Activated CD4-positive, alpha-beta T cell treated with anti-CD3 and anti-CD28 coated beads, Interleukin-2, amount 10 ng/mL, durations not matched to agents 7 days and 5 days (primary cell): ENCODE results near the gene TRMT11. TPM values are rescaled to one million over a fixed set of nuclear protein-coding genes. Genes with fewer than 3 reads are reported as not detected.
"Not testable (repeated sequence)": the region's sequence is repeated elsewhere in the genome, so short reads cannot be mapped to it uniquely, and the experiment has no call there.

ENCODE experiments used
- CTCF ChIA-PET: fragments of 350-600 bp; sonication (Branson Sonifier 250); formaldehyde crosslinking; loops from one replicate; lab custom pipeline; 2021; ENCODE audit warnings: antibody characterized with exemption; lab: Charles Lee
- POLR2A ChIA-PET: fragments of 350-600 bp; sonication (Branson Sonifier 250); formaldehyde crosslinking; loops from one replicate; lab custom pipeline; 2021; ENCODE audit warnings: antibody characterized with exemption; lab: Charles Lee
- DNase-seq: peaks from one replicate; pipeline ENCODE4 v3.0.0-alpha.2; 2020
- H3K27ac Mint-ChIP-seq: one replicate; pipeline ENCODE4 v1.8.0; 2021; ENCODE audit warnings: mild to moderate bottlenecking, moderate library complexity, mixed read lengths
- H3K27me3 Mint-ChIP-seq: one replicate; pipeline ENCODE4 v1.8.0; 2021; ENCODE audit warnings: mixed read lengths
- H3K36me3 Mint-ChIP-seq: one replicate; pipeline ENCODE4 v1.8.0; 2021; ENCODE audit warnings: low read depth, mixed read lengths
- H3K4me1 Mint-ChIP-seq: one replicate; pipeline ENCODE4 v1.8.0; 2021; ENCODE audit warnings: mixed read lengths
- H3K4me3 Mint-ChIP-seq: one replicate; pipeline ENCODE4 v1.8.0; 2021; ENCODE audit warnings: mild to moderate bottlenecking, moderate library complexity, mixed read lengths
- H3K9me3 Mint-ChIP-seq: one replicate; pipeline ENCODE4 v1.8.0; 2021; ENCODE audit warnings: mixed read lengths
- total RNA-seq, 2 experiments: library from RNA; stranded (reverse); gene quantifications; one replicate each; pipeline ENCODE4 v1.2.3, GENCODE V29; 2021

The TRMT11 gene
- total RNA-seq, 2 experiments from 2014 or later = 15.1 to 16.3 TPM

GRCh38 chr6:126007800-126008199 lies 21.5 kb downstream of the TRMT11 start:
- no peaks in the 10 kb centered on the region for H3K27me3 Mint-ChIP-seq
- CTCF ChIA-PET = interaction anchor here (0.7 kb wide), 1 partner anchor 1193 kb away, joined by 5 read pairs; no protein-coding TSS in a partner anchor
- no peak overlapping the region for H3K27ac Mint-ChIP-seq
- DNase-seq = no peak
- H3K9me3 Mint-ChIP-seq = peaks cover 3% of the 10 kb centered on the region
- H3K4me1 Mint-ChIP-seq = peaks cover 13% of the 10 kb centered on the region
- H3K36me3 Mint-ChIP-seq = peaks cover 29% of the 10 kb centered on the region
- H3K4me3 Mint-ChIP-seq = no peak overlapping the region
- POLR2A ChIA-PET = no interaction called here

DNA sequence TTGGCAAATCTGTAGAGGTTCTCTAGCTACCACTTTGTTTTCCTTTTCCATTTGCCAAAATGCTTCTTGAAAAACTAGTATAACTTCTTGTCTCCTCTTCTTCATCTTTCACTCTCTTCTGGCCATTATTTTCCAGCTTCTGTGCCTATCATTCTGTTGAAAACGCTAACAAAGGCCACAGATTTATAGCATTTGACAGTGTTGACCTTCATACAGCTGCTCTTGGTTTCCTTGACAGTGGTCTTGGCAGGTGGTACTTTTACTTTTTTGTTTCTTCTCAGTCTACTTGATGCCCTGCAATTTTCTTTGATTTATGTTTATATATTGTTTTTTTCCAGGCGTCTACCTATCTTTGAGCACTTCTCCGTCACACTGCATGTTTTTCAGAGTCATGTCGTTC lies 23.7 kb downstream of the TRMT11 start:
- H3K27ac Mint-ChIP-seq = no peak overlapping the region
- POLR2A ChIA-PET = no interaction called here
- peaks cover 21% of the 10 kb centered on the region for H3K36me3 Mint-ChIP-seq
- no peaks in the 10 kb centered on the region for H3K9me3 Mint-ChIP-seq
- peaks cover 4% of the 10 kb centered on the region for H3K4me1 Mint-ChIP-seq
- H3K27me3 Mint-ChIP-seq = no peaks in the 10 kb centered on the region
- CTCF ChIA-PET = interaction anchor here (0.9 kb wide), 1 partner anchor 15 kb away, joined by 3 read pairs; no protein-coding TSS in a partner anchor
- H3K4me3 Mint-ChIP-seq = no peak overlapping the region
- DNase-seq = no peak

GRCh38 chr6:126015863-126016262 lies 29.5 kb downstream of the TRMT11 start:
- Mint-ChIP-seq H3K27me3 (no peaks in the 10 kb centered on the region), H3K4me1 (peaks cover 7% of the 10 kb centered on the region), H3K27ac (no peak overlapping the region), H3K4me3 (no peak overlapping the region), H3K36me3 (peaks cover 31% of the 10 kb centered on the region), H3K9me3 (no peaks in the 10 kb centered on the region)
- POLR2A ChIA-PET = no interaction called here
- CTCF ChIA-PET = no interaction called here
- no peak for DNase-seq

- Mint-ChIP-seq H3K27ac (no peak overlapping the region), H3K4me3 (no peak overlapping the region), H3K27me3 (no peaks in the 10 kb centered on the region), H3K4me1 (peaks cover 7% of the 10 kb centered on the region), H3K9me3 (no peaks in the 10 kb centered on the region), H3K36me3 (peaks cover 37% of the 10 kb centered on the region)
- no peak for DNase-seq
- ChIA-PET CTCF (no interaction called here), POLR2A (no interaction called here)
Measured at GRCh38 chr6:126016591-126016990, 30.3 kb downstream of the TRMT11 start.

DNA sequence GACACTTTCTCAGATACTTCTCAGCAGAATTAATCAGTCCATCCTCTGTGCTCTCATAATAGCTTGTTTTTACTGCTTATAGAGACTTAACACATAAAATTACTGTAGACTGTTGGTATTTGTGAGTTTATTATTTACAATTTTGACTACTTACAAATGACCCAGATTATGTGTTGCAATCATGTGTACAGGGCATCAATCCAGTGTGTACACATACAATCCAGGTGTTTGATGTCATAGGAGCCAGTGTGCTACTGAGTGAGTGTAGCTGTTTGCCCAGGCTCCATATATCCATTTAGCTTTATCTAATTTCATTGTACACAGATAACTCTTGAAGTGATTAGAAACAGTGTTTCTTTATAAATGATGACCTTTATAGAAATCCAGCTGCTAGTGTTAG lies 31.3 kb downstream of the TRMT11 start:
- CTCF ChIA-PET = interaction anchor here (0.9 to 1.1 kb wide), 2 partner anchors 14 to 105 kb away, joined by 3 to 4 read pairs; no protein-coding TSS in a partner anchor
- Mint-ChIP-seq H3K36me3 (peaks cover 34% of the 10 kb centered on the region), H3K4me3 (no peak overlapping the region), H3K4me1 (peaks cover 7% of the 10 kb centered on the region), H3K9me3 (no peaks in the 10 kb centered on the region), H3K27me3 (no peaks in the 10 kb centered on the region), H3K27ac (no peak overlapping the region)
- POLR2A ChIA-PET = no interaction called here
- DNase-seq = no peak

GRCh38 chr6:126020305-126021050 lies 34.1 kb downstream of the TRMT11 start:
- H3K9me3 Mint-ChIP-seq = no peaks in the 10 kb centered on the region
- ChIA-PET CTCF (interaction anchor here (2.3 kb wide), 1 partner anchor 25 kb away, joined by 6 read pairs; no protein-coding TSS in a partner anchor), POLR2A (no interaction called here)
- DNase-seq = no peak
- peaks cover 41% of the 10 kb centered on the region for H3K36me3 Mint-ChIP-seq
- no peak overlapping the region for H3K4me3 Mint-ChIP-seq
- no peak overlapping the region for H3K27ac Mint-ChIP-seq
- H3K4me1 Mint-ChIP-seq = peaks cover 6% of the 10 kb centered on the region
- no peaks in the 10 kb centered on the region for H3K27me3 Mint-ChIP-seq

GRCh38 chr6:126023474-126023873 lies 37.1 kb downstream of the TRMT11 start:
- H3K9me3 Mint-ChIP-seq, H3K4me1 Mint-ChIP-seq, H3K4me3 Mint-ChIP-seq, H3K27me3 Mint-ChIP-seq, CTCF ChIA-PET, POLR2A ChIA-PET, H3K27ac Mint-ChIP-seq, DNase-seq: not testable (repeated sequence)
- H3K36me3 Mint-ChIP-seq = peaks cover 38% of the 10 kb centered on the region

- CTCF ChIA-PET = no interaction called here
Measured at GRCh38 chr6:126026001-126026400, 39.7 kb downstream of the TRMT11 start.

DNA sequence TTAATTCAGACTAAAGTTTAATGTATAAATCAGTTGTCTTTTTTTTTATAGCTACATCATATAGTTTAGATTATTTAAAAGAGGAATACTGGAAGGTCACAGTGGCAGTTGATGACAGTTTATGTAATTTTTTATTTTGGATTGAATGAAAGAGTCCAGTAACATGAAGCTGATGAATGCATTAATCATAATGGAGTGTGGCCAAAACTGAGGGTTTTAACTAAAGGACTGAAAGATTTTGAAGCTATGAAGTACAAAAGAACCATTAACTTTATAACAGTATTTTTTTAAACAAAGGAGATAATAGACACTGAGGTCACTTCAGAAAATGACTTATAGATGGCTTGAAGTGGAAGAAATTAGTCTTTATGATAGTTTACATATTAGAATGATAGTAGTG lies 41.3 kb downstream of the TRMT11 start:
- ChIA-PET POLR2A (no interaction called here), CTCF (no interaction called here)
- H3K36me3 Mint-ChIP-seq = peaks cover 20% of the 10 kb centered on the region
- no peak for DNase-seq
- no peaks in the 10 kb centered on the region for H3K9me3 Mint-ChIP-seq
- H3K27me3 Mint-ChIP-seq = no peaks in the 10 kb centered on the region
- H3K27ac Mint-ChIP-seq = no peak overlapping the region
- peaks cover 1% of the 10 kb centered on the region for H3K4me1 Mint-ChIP-seq
- no peak overlapping the region for H3K4me3 Mint-ChIP-seq

More at GRCh38 chr6:126026001-126026400, 39.7 kb downstream of the TRMT11 start:
- DNase-seq = no peak
- Mint-ChIP-seq H3K27ac (no peak overlapping the region), H3K4me1 (peaks cover 1% of the 10 kb centered on the region), H3K9me3 (no peaks in the 10 kb centered on the region), H3K27me3 (no peaks in the 10 kb centered on the region), H3K4me3 (no peak overlapping the region), H3K36me3 (peaks cover 31% of the 10 kb centered on the region)
- POLR2A ChIA-PET = no interaction called here

GRCh38 chr6:126030045-126030444 lies 43.7 kb downstream of the TRMT11 start:
- Mint-ChIP-seq H3K27me3 (no peaks in the 10 kb centered on the region), H3K4me3 (no peak overlapping the region), H3K36me3 (peaks cover 14% of the 10 kb centered on the region), H3K27ac (no peak overlapping the region), H3K4me1 (peaks cover 6% of the 10 kb centered on the region), H3K9me3 (no peaks in the 10 kb centered on the region)
- ChIA-PET POLR2A (no interaction called here), CTCF (no interaction called here)
- no peak for DNase-seq

DNA sequence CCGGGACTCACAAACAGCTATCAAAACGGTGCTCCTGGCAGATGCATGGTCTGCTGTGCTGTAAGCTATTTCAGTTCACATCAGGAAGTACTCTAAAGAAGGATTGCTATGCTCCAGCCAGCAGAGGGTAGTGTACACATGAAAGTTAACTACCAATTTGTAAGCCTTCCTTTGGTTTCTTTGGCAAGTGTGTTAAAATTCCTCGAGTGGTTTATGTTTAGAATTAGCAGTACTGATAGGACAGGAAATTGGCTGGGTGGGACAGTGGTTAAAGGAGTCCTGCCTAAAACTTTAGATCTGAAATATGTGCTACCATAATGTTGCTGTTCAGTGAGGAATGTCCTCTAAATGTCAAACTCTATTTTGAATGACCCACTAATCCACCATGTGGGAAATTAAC lies 47.4 kb downstream of the TRMT11 start:
- CTCF ChIA-PET = interaction anchor here (0.6 kb wide), 1 partner anchor 82 kb away, joined by 3 read pairs; no protein-coding TSS in a partner anchor
- POLR2A ChIA-PET = no interaction called here

GRCh38 chr6:126034656-126035055 lies 48.3 kb downstream of the TRMT11 start:
- Mint-ChIP-seq H3K36me3 (peaks cover 15% of the 10 kb centered on the region), H3K9me3 (no peaks in the 10 kb centered on the region), H3K4me3 (no peak overlapping the region), H3K27me3 (no peaks in the 10 kb centered on the region), H3K4me1 (peaks cover 6% of the 10 kb centered on the region), H3K27ac (no peak overlapping the region)
- DNase-seq = no peak
- ChIA-PET CTCF (no interaction called here), POLR2A (no interaction called here)

More for the DNA sequence above, 47.4 kb downstream of the TRMT11 start:
- Mint-ChIP-seq H3K36me3 (peaks cover 13% of the 10 kb centered on the region), H3K4me1 (peaks cover 6% of the 10 kb centered on the region), H3K9me3 (no peaks in the 10 kb centered on the region), H3K4me3 (no peak overlapping the region), H3K27me3 (no peaks in the 10 kb centered on the region), H3K27ac (no peak overlapping the region)
- peak; percentile 27 for DNase-seq

GRCh38 chr6:126035764-126036163 lies 49.4 kb downstream of the TRMT11 start:
- no peak overlapping the region for H3K4me3 Mint-ChIP-seq
- H3K4me1 Mint-ChIP-seq = peaks cover 8% of the 10 kb centered on the region
- no peak overlapping the region for H3K27ac Mint-ChIP-seq
- H3K9me3 Mint-ChIP-seq = no peaks in the 10 kb centered on the region
- no peak for DNase-seq
- no peaks in the 10 kb centered on the region for H3K27me3 Mint-ChIP-seq
- H3K36me3 Mint-ChIP-seq = peaks cover 18% of the 10 kb centered on the region
- ChIA-PET CTCF (no interaction called here), POLR2A (interaction anchor here (0.6 kb wide), 1 partner anchor 44 kb away, joined by 5 read pairs; no protein-coding TSS in a partner anchor)
